A673 (cell line): ENCODE measurements around the gene CORO2A. TPM values are rescaled to one million over a fixed set of nuclear protein-coding genes. Genes with fewer than 3 reads are reported as not detected.

Experiments used
- BruUV-seq: library from RNA; stranded (reverse); fragments of 400-500 nt; replicated peaks from 2 replicates; lab custom pipeline; 2021; lab: Mats Ljungman, UMichigan
- CTCF ChIA-PET: fragments of 300-600 bp; sonication (Branson Sonifier 250); formaldehyde crosslinking; loops from one replicate; lab custom pipeline; 2022; ENCODE audit warnings: antibody characterized with exemption; lab: Charles Lee
- POLR2A ChIA-PET: fragments of 300-600 bp; sonication (Branson Sonifier 250); formaldehyde crosslinking; loops from one replicate; lab custom pipeline; 2022; ENCODE audit warnings: antibody characterized with exemption; ENCODE audit not compliant: low non-redundant PET; lab: Charles Lee
- DNase-seq: peaks from one replicate; pipeline ENCODE4 v3.0.0-alpha.2; 2015; ENCODE audit warnings: low spot score
- H3K27ac ChIP-seq: fragments of 200-600 bp; sonication (generic); 2 replicates; pipeline ENCODE4 v1.5.1; 2016; ENCODE audit warnings: mixed run types, low read depth, mild to moderate bottlenecking, mixed read lengths, antibody characterized with exemption, low read length; ENCODE audit not compliant: poor library complexity, severe bottlenecking
- H3K27me3 ChIP-seq: fragments of 200-600 bp; sonication (generic); replicated peaks from 2 replicates; pipeline ENCODE4 v1.6.1; 2017; ENCODE audit warnings: mixed run types, low read depth, mild to moderate bottlenecking, mixed read lengths, antibody characterized with exemption, low read length; ENCODE audit not compliant: insufficient read depth, poor library complexity
- H3K36me3 ChIP-seq: fragments of 200-600 bp; sonication (generic); 2 replicates; pipeline ENCODE4 v1.6.1; 2016; ENCODE audit warnings: mixed run types, mild to moderate bottlenecking, mixed read lengths, antibody characterized with exemption, low read length; ENCODE audit not compliant: insufficient read depth, poor library complexity, severe bottlenecking
- H3K4me1 ChIP-seq: fragments of 200-600 bp; sonication (generic); 2 replicates; pipeline ENCODE4 v1.6.1; 2017; ENCODE audit warnings: mixed run types, mild to moderate bottlenecking, mixed read lengths, antibody characterized with exemption, low read length; ENCODE audit not compliant: insufficient read depth, poor library complexity, severe bottlenecking
- H3K4me3 ChIP-seq: fragments of 200-600 bp; sonication (generic); 2 replicates; pipeline ENCODE4 v1.5.1; 2016; ENCODE audit warnings: low read depth, mixed run types, mild to moderate bottlenecking, mixed read lengths, low read length; ENCODE audit not compliant: poor library complexity, severe bottlenecking
- H3K9me3 ChIP-seq: fragments of 200-600 bp; sonication (generic); 2 replicates; pipeline ENCODE4 v1.6.1; 2016; ENCODE audit warnings: mixed run types, low read depth, mild to moderate bottlenecking, mixed read lengths, antibody characterized with exemption, low read length; ENCODE audit not compliant: poor library complexity, severe bottlenecking
- CTCF ChIP-seq: fragments of 300-800, 200-600 bp; sonication (generic); conservative IDR thresholded peaks from 2 replicates; pipeline ENCODE4 v1.5.1; 2017; ENCODE audit warnings: low read depth, mild to moderate bottlenecking, antibody characterized with exemption, low read length, moderate library complexity, mixed read lengths
- EZH2 ChIP-seq: fragments of 200-600 bp; sonication (generic); IDR thresholded peaks from 2 replicates; pipeline ENCODE4 v1.6.1; 2017; ENCODE audit warnings: borderline replicate concordance, low read depth, mild to moderate bottlenecking, mixed read lengths, antibody characterized with exemption, low read length; ENCODE audit not compliant: poor library complexity, severe bottlenecking
- intact Hi-C: fragments of 100-400 bp; cut with micrococcal nuclease; formaldehyde crosslinking; loops from one replicate; pipeline ENCODE4 v1.10.0; 2022; ENCODE audit not compliant: unreplicated experiment
- total RNA-seq: library from RNA; stranded (reverse); gene quantifications from 2 replicates; pipeline ENCODE4 v1.2.3, GENCODE V29; 2021

CORO2A gene
- total RNA-seq, 1 experiment from 2014 or later: 0.52 TPM

GRCh38 chr9:98159301-98159700 is 33.1 kb downstream of the CORO2A start:
- no peaks in the 10 kb centered on the region for H3K4me1 ChIP-seq
- CTCF ChIA-PET: no interaction called here
- H3K27me3 ChIP-seq: no peaks in the 10 kb centered on the region
- no peak overlapping the region for H3K4me3 ChIP-seq
- POLR2A ChIA-PET: no interaction called here
- TF ChIP-seq CTCF (no peak), EZH2 (no peak)
- H3K9me3 ChIP-seq: no peaks in the 10 kb centered on the region
- no peak overlapping the region for H3K27ac ChIP-seq
- no TSS peak for BruUV-seq
- intact Hi-C loops: no loop called here
- no peak for DNase-seq
- H3K36me3 ChIP-seq: no peaks in the 10 kb centered on the region

GRCh38 chr9:98158071-98158831 is 34.2 kb downstream of the CORO2A start:
- intact Hi-C loops: no loop called here
- ChIA-PET POLR2A (no interaction called here), CTCF (no interaction called here)
- H3K27me3 ChIP-seq: no peaks in the 10 kb centered on the region
- H3K4me1 ChIP-seq: no peaks in the 10 kb centered on the region
- H3K27ac ChIP-seq: no peak overlapping the region
- DNase-seq: no peak
- no peaks in the 10 kb centered on the region for H3K36me3 ChIP-seq
- BruUV-seq: no TSS peak
- H3K4me3 ChIP-seq: no peak overlapping the region
- no peaks in the 10 kb centered on the region for H3K9me3 ChIP-seq
- no peak for TF ChIP-seq EZH2

GRCh38 chr9:98157372-98157771 is 35.1 kb downstream of the CORO2A start:
- H3K27ac ChIP-seq: no peak overlapping the region
- H3K36me3 ChIP-seq: no peaks in the 10 kb centered on the region
- DNase-seq: no peak
- intact Hi-C loops: no loop called here
- H3K9me3 ChIP-seq: no peaks in the 10 kb centered on the region
- H3K4me1 ChIP-seq: no peaks in the 10 kb centered on the region
- ChIA-PET POLR2A (no interaction called here), CTCF (no interaction called here)
- TF ChIP-seq EZH2 (no peak), CTCF (no peak)
- no peaks in the 10 kb centered on the region for H3K27me3 ChIP-seq
- no peak overlapping the region for H3K4me3 ChIP-seq
- no TSS peak for BruUV-seq

GRCh38 chr9:98154678-98155077 is 37.8 kb downstream of the CORO2A start:
- no peaks in the 10 kb centered on the region for H3K4me1 ChIP-seq
- ChIA-PET POLR2A (no interaction called here), CTCF (no interaction called here)
- no peaks in the 10 kb centered on the region for H3K27me3 ChIP-seq
- no TSS peak for BruUV-seq
- no peak overlapping the region for H3K4me3 ChIP-seq
- TF ChIP-seq EZH2 (no peak), CTCF (no peak)
- no peak for DNase-seq
- intact Hi-C loops: no loop called here
- no peak overlapping the region for H3K27ac ChIP-seq
- H3K9me3 ChIP-seq: no peaks in the 10 kb centered on the region
- no peaks in the 10 kb centered on the region for H3K36me3 ChIP-seq
